GM12878 (cell line): ENCODE results near the gene LSMEM2. TPM values are rescaled to one million over a fixed set of nuclear protein-coding genes. Genes with fewer than 3 reads are reported as not detected.

Experiments used
- ATAC-seq: fragments of 200-7000 bp; cut with Tn5 transposase; 3 replicates; pipeline ENCODE4 v1.9.1; 2020; ENCODE audit warnings: mild to moderate bottlenecking, moderate library complexity
- BruUV-seq: library from RNA; stranded (reverse); fragments of 400-500 nt; replicated peaks from 2 replicates; lab custom pipeline; 2021; lab: Mats Ljungman, UMichigan
- CTCF ChIA-PET: fragments of 300-600 bp; sonication (Branson Sonifier 250); formaldehyde crosslinking; extraction: SDS; loops from one replicate; lab custom pipeline; 2021; ENCODE audit warnings: inconsistent platforms; lab: Yijun Ruan, JAX
- POLR2A ChIA-PET: fragments of 350-600 bp; formaldehyde crosslinking; extraction: SDS; loops from one replicate; lab custom pipeline; 2021; ENCODE audit warnings: inconsistent platforms; lab: Charles Lee
- RAD21 ChIA-PET: fragments of 300-600 bp; sonication (Branson Sonifier 250); formaldehyde crosslinking; loops from one replicate; lab custom pipeline; 2023; ENCODE audit warnings: antibody characterized with exemption; ENCODE audit not compliant: unreplicated experiment; lab: Charles Lee
- SMC1A ChIA-PET: fragments of 300-600 bp; sonication (Branson Sonifier 250); formaldehyde crosslinking; loops from one replicate; lab custom pipeline; 2023; ENCODE audit not compliant: unreplicated experiment, uncharacterized antibody; lab: Charles Lee
- DNase-seq: peaks from one replicate; pipeline ENCODE4 v3.0.0-alpha.2; 2011; ENCODE audit warnings: low read depth, low spot score
- FAIRE-seq: peaks from 3 replicates; lab custom pipeline; 2011; peaks lifted over from hg19 to GRCh38; lab: Jason Lieb, UNC
- H2AFZ ChIP-seq: 2 replicates; pipeline ENCODE4 v1.6.0; 2011; ENCODE audit warnings: low read depth, low read length, control low read depth; ENCODE audit not compliant: control insufficient read depth
- H3K27ac ChIP-seq: 2 replicates; pipeline ENCODE4 v1.5.1; 2011; ENCODE audit warnings: control low read depth; ENCODE audit not compliant: control insufficient read depth, insufficient read depth
- H3K27me3 ChIP-seq, 2 experiments: replicated peaks in 1 of 2; 2 replicates each; pipeline versions ENCODE4 v1.6.0 to v1.6.1; 2011; ENCODE audit warnings: low read length in 1 of 2; ENCODE audit not compliant: control insufficient read depth in 2 of 2, insufficient read depth in 2 of 2
- H3K36me3 ChIP-seq, 2 experiments: 2 replicates each; pipeline ENCODE4 v1.5.1; 2011; ENCODE audit warnings: low read length in 1 of 2; ENCODE audit not compliant: control insufficient read depth in 2 of 2, insufficient read depth in 2 of 2
- H3K4me1 ChIP-seq: 2 replicates; pipeline ENCODE4 v1.6.1; 2011; ENCODE audit warnings: mild to moderate bottlenecking, low read length, moderate library complexity, mixed read lengths; ENCODE audit not compliant: control insufficient read depth, insufficient read depth
- H3K4me2 ChIP-seq: 2 replicates; pipeline ENCODE4 v1.6.0; 2011; ENCODE audit warnings: control low read depth; ENCODE audit not compliant: control insufficient read depth, insufficient read depth
- H3K4me3 ChIP-seq: fragments of 200-600 bp; sonication (generic); 2 replicates; pipeline ENCODE4 v1.5.1; 2016
- H3K79me2 ChIP-seq: 2 replicates; pipeline ENCODE4 v1.6.0; 2011; ENCODE audit warnings: low read length; ENCODE audit not compliant: control insufficient read depth, insufficient read depth
- H3K9ac ChIP-seq: 2 replicates; pipeline ENCODE4 v1.8.0; 2011; ENCODE audit warnings: low read length, control low read depth, mixed read lengths; ENCODE audit not compliant: control insufficient read depth, insufficient read depth
- H3K9me3 ChIP-seq: replicated peaks from 3 replicates; pipeline ENCODE4 v1.5.1; 2011; ENCODE audit warnings: mild to moderate bottlenecking, low read length; ENCODE audit not compliant: control insufficient read depth, insufficient read depth
- H4K20me1 ChIP-seq: 2 replicates; pipeline ENCODE4 v1.6.0; 2011; ENCODE audit not compliant: control insufficient read depth, insufficient read depth
- CBX3 ChIP-seq: fragments of 200-600 bp; sonication (generic); IDR thresholded peaks from 2 replicates; pipeline ENCODE4 v1.6.1; 2016; ENCODE audit warnings: low read depth, borderline replicate concordance
- ZSCAN29 ChIP-seq: fragments of 450-650 bp; IDR thresholded peaks from 2 replicates; pipeline ENCODE4 v1.6.1; 2017; ENCODE audit warnings: mild to moderate bottlenecking, moderate library complexity
- WGBS: methylation state at CpG from one replicate; pipeline ENCODE4 v1.1.6; 2016; ENCODE audit warnings: low lambda C conversion rate; ENCODE audit not compliant: insufficient replicate concordance, insufficient coverage; ENCODE audit errors: missing lambda C conversion rate; 5-methylcytosine and 5-hydroxymethylcytosine counted together
- in situ Hi-C: fragments of 300-500 bp; cut with MboI; formaldehyde crosslinking; loops from 9 replicates; pipeline ENCODE4 v1.14.3; 2018; ENCODE audit warnings: mixed read lengths
- intact Hi-C: fragments of 100-400 bp; cut with micrococcal nuclease; formaldehyde crosslinking; loops from one replicate; pipeline ENCODE4 v1.14.2; 2022; ENCODE audit not compliant: unreplicated experiment
- polyA plus RNA-seq, 11 experiments: library from polyadenylated mRNA; depleted of rRNA in 4 of 11; unstranded in 6 of 11; stranded (reverse) in 5 of 11; fragments of >200 nt; fragmentation: Nextera tagmentation in 4 of 11; fragmentation: Illumina TruSeq in 1 of 11; extraction: Ambion mirVana in 4 of 11; extraction: Trizol in 1 of 11; gene quantifications; 1 replicate in 1 of 11; 2 replicates in 10 of 11; pipeline versions ENCODE4 v1.2.1 to v1.2.3, GENCODE V29; 2011 to 2016; ENCODE audit warnings: inconsistent platforms in 2 of 11, missing spikeins in 2 of 11, low read depth in 1 of 11
- total RNA-seq, 4 experiments: library from RNA; depleted of rRNA in 3 of 4; stranded (reverse); fragments of >200 nt in 3 of 4; fragmentation: Illumina TruSeq in 1 of 4; extraction: Trizol in 1 of 4; gene quantifications; 2 replicates each; pipeline versions ENCODE4 v1.2.1 to v1.2.3, GENCODE V29; 2013 to 2021
- TF ChIP-seq, protein P1 (sequence below): IDR thresholded peaks from 2 replicates; pipeline ENCODE4 v1.6.1; 2011; ENCODE audit warnings: borderline replicate concordance, low read depth, mild to moderate bottlenecking, moderate library complexity, mixed read lengths, low read length; ENCODE audit not compliant: insufficient read depth; ENCODE audit errors: extremely low read length

Gene LSMEM2
- total and polyA plus RNA-seq, 10 of the 15 experiments (the other 5 are each of a cell fraction or from before 2014, with no cell fraction given): 0.17 TPM; not detected in 9

DNA sequence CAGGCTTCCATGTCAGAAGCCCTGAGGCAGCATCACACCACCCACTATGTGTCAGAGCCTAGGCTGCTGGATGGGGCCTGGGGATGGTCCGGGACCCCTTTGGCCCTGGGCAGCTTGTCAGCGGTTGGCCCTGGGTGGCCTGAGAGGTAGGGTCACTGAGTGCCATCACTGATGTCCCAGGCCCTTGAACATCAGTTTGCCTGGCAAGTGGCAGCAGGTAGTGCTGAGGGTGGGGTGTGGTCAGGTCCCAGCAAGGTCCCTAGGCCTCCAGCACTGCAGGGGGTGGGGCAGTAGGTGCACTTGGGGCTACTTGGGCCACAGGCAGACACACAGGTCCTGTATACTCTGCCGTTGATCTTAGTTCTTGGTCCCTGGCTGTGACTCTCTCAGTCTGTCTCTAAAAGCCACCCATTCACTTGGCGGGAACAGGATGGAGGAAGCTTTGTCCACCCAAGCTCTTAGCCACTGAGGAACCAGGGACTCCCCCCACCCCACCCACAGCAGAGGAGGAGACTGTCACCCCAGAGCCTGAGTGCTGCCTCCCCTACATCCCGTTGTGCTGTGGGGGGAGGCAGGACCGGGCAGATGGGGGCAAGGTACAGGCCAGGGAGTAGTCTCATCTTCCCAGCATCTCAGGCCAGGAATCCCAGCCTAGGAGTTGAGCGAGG is 37.0 kb upstream of the LSMEM2 start:
- peak overlapping the region; percentile 64 for H3K4me3 ChIP-seq
- RAD21 ChIA-PET: interaction anchor here (0.6 to 5.1 kb wide), 4 partner anchors 15 to 47 kb away, joined by 3 to 36 read pairs (median 6); no protein-coding TSS in a partner anchor
- peaks cover 12% of the 10 kb centered on the region for H4K20me1 ChIP-seq
- H3K9ac ChIP-seq: peak overlapping the region; percentile 24
- no peak for ATAC-seq
- POLR2A ChIA-PET: interaction anchor here (1.4 to 2.3 kb wide), 3 partner anchors 8 to 14 kb away, joined by 5 to 9 read pairs (median 5); no protein-coding TSS in a partner anchor
- no peak overlapping the region for H2AFZ ChIP-seq
- peaks cover 1 to 4% of the 10 kb centered on the region in 2 experiments; a peak in 3 of 4 replicates for H3K36me3 ChIP-seq
- H3K4me1 ChIP-seq: peaks cover 50% of the 10 kb centered on the region
- intact Hi-C loops: no loop called here
- SMC1A ChIA-PET: interaction anchor here (0.5 to 3.2 kb wide), 3 partner anchors 13 to 1448 kb away, joined by 3 to 15 read pairs (median 3); no protein-coding TSS in a partner anchor
- in situ Hi-C loops: no loop called here
- WGBS: 31% methylated on average over 7 of the region's 7 CpGs
- H3K79me2 ChIP-seq: peaks cover 89% of the 10 kb centered on the region
- TF ChIP-seq, protein P1, sequence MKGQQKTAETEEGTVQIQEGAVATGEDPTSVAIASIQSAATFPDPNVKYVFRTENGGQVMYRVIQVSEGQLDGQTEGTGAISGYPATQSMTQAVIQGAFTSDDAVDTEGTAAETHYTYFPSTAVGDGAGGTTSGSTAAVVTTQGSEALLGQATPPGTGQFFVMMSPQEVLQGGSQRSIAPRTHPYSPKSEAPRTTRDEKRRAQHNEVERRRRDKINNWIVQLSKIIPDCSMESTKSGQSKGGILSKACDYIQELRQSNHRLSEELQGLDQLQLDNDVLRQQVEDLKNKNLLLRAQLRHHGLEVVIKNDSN: peak; percentile 3
- TF ChIP-seq CBX3 (no peak), ZSCAN29 (no peak)
- TF ChIP-seq, all 136 proteins: peak for 1
- no peak for DNase-seq
- Histone ChIP-seq H3K27me3 (no peaks in the 10 kb centered on the region), H3K27ac (peak overlapping the region; percentile 82), H3K9me3 (no peaks in the 10 kb centered on the region), H3K4me2 (peak overlapping the region; percentile 90)
- BruUV-seq: no TSS peak
- CTCF ChIA-PET: interaction anchor here (1.1 to 3.6 kb wide), 3 partner anchors 14 to 15 kb away, joined by 3 to 42 read pairs (median 5); no protein-coding TSS in a partner anchor
- no peak for FAIRE-seq
